ENCODE measurements around the gene PTPRK. TPM values are rescaled to one million over a fixed set of nuclear protein-coding genes. Genes with fewer than 3 reads are reported as not detected.

The PTPRK gene
- total and polyA plus RNA-seq, 2 of the 8 experiments (the other 6 are each of a cell fraction or from before 2014, with no cell fraction given): 11.4 to 47.3 TPM

GRCh38 chr6:128346569-128346968 is 173.8 kb downstream of the PTPRK start:
- 100% methylated on average over 1 of the region's 1 CpG; no CpG with 5 or more reads in 1 of the 2 experiments for WGBS, 2 experiments (ENCODE audit: extremely low coverage in 1 of 2, insufficient coverage in 1 of 2, insufficient read length in 1 of 2, insufficient replicate concordance in 2 of 2, low coverage in 1 of 2, low lambda C conversion rate in 2 of 2, missing lambda C conversion rate in 1 of 2)
- Histone ChIP-seq H3K4me1 (replicated peaks in 1 of 4; ENCODE audit: control insufficient read depth in 3 of 4, insufficient read depth in 4 of 4, low read length in 3 of 4) (no peaks in the 10 kb centered on the region), H3K79me1 (ENCODE audit: low read depth, low read length) (no peaks in the 10 kb centered on the region), H2AK5ac (ENCODE audit: low read depth, low read length) (no peak overlapping the region), H3K14ac (ENCODE audit: insufficient read length) (no peak overlapping the region), H3K9ac (replicated peaks in 1 of 4; ENCODE audit: extremely low read depth in 1 of 4, low read depth in 3 of 4, low read length in 3 of 4) (no peak overlapping the region), H3K9me3 (ENCODE audit: insufficient read depth in 2 of 2, low read depth in 1 of 2, low read length in 1 of 2) (no peaks in the 10 kb centered on the region), H3K56ac (replicated peaks; ENCODE audit: insufficient read length, low read depth, low read length) (no peak overlapping the region), H3K4me2 (ENCODE audit: insufficient read depth in 1 of 2, low read depth in 2 of 2, low read length in 2 of 2) (no peak overlapping the region), H2AFZ (ENCODE audit: low read length) (no peak overlapping the region), H3K36me3 (ENCODE audit: control insufficient read depth in 2 of 4, insufficient read depth in 4 of 4, low read length in 3 of 4) (no peaks in the 10 kb centered on the region), H3K18ac (ENCODE audit: extremely low read depth, low read length) (no peak overlapping the region), H2BK20ac (ENCODE audit: low read length) (no peak overlapping the region), H4K5ac (ENCODE audit: insufficient read length, low read depth, low read length) (no peak overlapping the region), H4K8ac (ENCODE audit: extremely low read depth, insufficient read depth, low read length) (no peak overlapping the region), H3K23me2 (ENCODE audit: low read depth, low read length) (no peaks in the 10 kb centered on the region), H3K79me2 (ENCODE audit: control insufficient read depth in 1 of 2, insufficient read depth in 2 of 2, low read length in 2 of 2) (peaks cover 0 to 7% of the 10 kb centered on the region in 2 experiments; a peak in 1 of 4 replicates), H3K4me3 (ENCODE audit: extremely low read depth in 1 of 4, insufficient read depth in 2 of 4, low read depth in 3 of 4, low read length in 4 of 4) (no peak overlapping the region), H2BK15ac (ENCODE audit: low read length) (no peak overlapping the region), H3K27me3 (replicated peaks in 1 of 4; ENCODE audit: control insufficient read depth in 3 of 4, extremely low read depth in 1 of 4, insufficient read depth in 3 of 4, low read length in 3 of 4) (no peaks in the 10 kb centered on the region), H3K27ac (ENCODE audit: low read depth, low read length) (no peak overlapping the region), H2BK5ac (ENCODE audit: low read depth, low read length) (no peak overlapping the region), H4K91ac (replicated peaks; ENCODE audit: insufficient read length, low read length) (no peak overlapping the region), H2BK12ac (ENCODE audit: low read depth, low read length) (no peak overlapping the region), H2BK120ac (replicated peaks; ENCODE audit: low read depth, low read length) (no peak overlapping the region), H3K23ac (ENCODE audit: insufficient read length) (no peak overlapping the region), H4K20me1 (replicated peaks in 1 of 2; ENCODE audit: control insufficient read depth in 1 of 2, insufficient read depth in 2 of 2, low read length in 2 of 2) (no peaks in the 10 kb centered on the region), H3K4ac (replicated peaks; ENCODE audit: insufficient read length, low read depth, low read length) (no peak overlapping the region)
- DNase-seq (ENCODE audit: low read depth in 1 of 2, low spot score in 2 of 2) (no peak), FAIRE-seq (no peak)
- TF ChIP-seq POLR2A (IDR thresholded peaks at IDR 0.05; ENCODE audit: control extremely low read depth in 1 of 2, low read depth in 2 of 2, low read length in 2 of 2) (no peak), USF2 (IDR thresholded peaks at IDR 0.05; ENCODE audit: low read length) (no peak), TEAD4 (IDR thresholded peaks at IDR 0.05; ENCODE audit: low read depth, low read length) (no peak), TAF1 (IDR thresholded peaks at IDR 0.05; ENCODE audit: low read depth, low read length) (no peak), SUZ12 (IDR thresholded peaks at IDR 0.05; ENCODE audit: low read length) (no peak), E2F6 (IDR thresholded peaks at IDR 0.05) (no peak), BACH1 (IDR thresholded peaks at IDR 0.05; ENCODE audit: low read length) (no peak)
- CTCF ChIA-PET (ENCODE audit: partially characterized antibody): no interaction called here
- POLR2A ChIA-PET (ENCODE audit: partially characterized antibody): no interaction called here
